NT2/D1 (cell line): ENCODE data around the gene HIGD2A.

Experiments used
- SUZ12 ChIP-seq: IDR thresholded peaks from 2 replicates; pipeline ENCODE4 v1.6.1; 2011; ENCODE audit not compliant: insufficient read length, insufficient read depth; ENCODE audit errors: extremely low read depth
- YY1 ChIP-seq: IDR thresholded peaks from 2 replicates; pipeline ENCODE4 v1.6.1; 2011; ENCODE audit not compliant: insufficient read length, insufficient read depth

GRCh38 chr5:176432707-176433106, 44.2 kb downstream of the HIGD2A start:
- no peak for TF ChIP-seq SUZ12
- no peak for TF ChIP-seq YY1
